Measurements from ENCODE around the gene UNC5B.

DNA sequence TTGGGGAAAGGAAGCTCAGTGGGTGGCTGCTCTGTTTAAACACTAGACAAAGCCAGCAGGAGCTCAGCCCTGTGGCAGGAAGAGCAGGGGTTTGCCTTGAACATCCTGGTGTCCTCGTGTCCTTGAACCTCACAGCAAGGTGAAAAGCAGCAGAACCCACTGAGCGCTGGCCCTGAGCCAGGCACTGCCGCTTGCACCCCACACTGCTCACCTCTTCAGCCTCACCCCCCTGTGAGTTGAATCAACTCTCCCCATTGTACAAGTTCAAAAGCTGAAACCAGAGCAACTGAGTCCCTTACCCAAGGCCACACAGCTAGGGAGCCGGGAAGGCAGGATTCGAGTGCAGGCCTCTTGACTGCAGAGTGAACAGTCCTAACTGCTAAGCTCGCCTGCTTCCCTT is 138.7 kb downstream of the UNC5B start:
- TF ChIP-seq CTCF (IDR thresholded peaks at IDR 0.05; ENCODE audit: borderline replicate concordance, extremely low read depth, low read length, poor library complexity, severe bottlenecking) (no peak), EZH2 (IDR thresholded peaks at IDR 0.05; ENCODE audit: borderline replicate concordance, low read depth, low read length, severe bottlenecking) (no peak)
